OCI-LY1 (cell line): ENCODE results near the gene CSAD.

Source experiments
- H2AFZ ChIP-seq: fragments of 200-600 bp; sonication (generic), shearing (Covaris generic); 2 replicates; pipeline ENCODE4 v1.6.0; 2014; ENCODE audit warnings: antibody characterized with exemption, mild to moderate bottlenecking, low read length
- H3F3A ChIP-seq: fragments of 200-600 bp; sonication (generic), shearing (Covaris generic); 2 replicates; pipeline ENCODE4 v1.6.0; 2014; ENCODE audit warnings: mild to moderate bottlenecking, antibody characterized with exemption, low read length, moderate library complexity; ENCODE audit not compliant: insufficient read depth
- H3K27ac ChIP-seq: fragments of 200-600 bp; sonication (generic); 2 replicates; pipeline ENCODE4 v1.5.1; 2014; ENCODE audit warnings: low read length, mixed run types, mild to moderate bottlenecking, low read depth; ENCODE audit not compliant: poor library complexity, severe bottlenecking
- H3K27me3 ChIP-seq: fragments of 200-600 bp; sonication (generic); 2 replicates; pipeline ENCODE4 v1.6.0; 2014; ENCODE audit warnings: antibody characterized with exemption, mild to moderate bottlenecking, low read length, moderate library complexity; ENCODE audit not compliant: insufficient read depth
- H3K36me3 ChIP-seq: fragments of 200-600 bp; sonication (generic); 2 replicates; pipeline ENCODE4 v1.6.1; 2014; ENCODE audit warnings: mild to moderate bottlenecking, antibody characterized with exemption, low read length, moderate library complexity, mixed read lengths; ENCODE audit not compliant: insufficient read depth
- H3K4me1 ChIP-seq: fragments of 200-600 bp; sonication (generic); 2 replicates; pipeline ENCODE4 v1.5.1; 2014; ENCODE audit warnings: mild to moderate bottlenecking, low read length, moderate library complexity; ENCODE audit not compliant: insufficient read depth, severe bottlenecking
- H3K4me2 ChIP-seq: fragments of 200-600 bp; sonication (generic), shearing (Covaris generic); 2 replicates; pipeline ENCODE4 v1.6.1; 2014; ENCODE audit warnings: low read length
- H3K4me3 ChIP-seq: fragments of 200-600 bp; sonication (generic); 2 replicates; pipeline ENCODE4 v1.5.1; 2014; ENCODE audit warnings: low read length, low read depth, mild to moderate bottlenecking, mixed read lengths; ENCODE audit not compliant: poor library complexity, severe bottlenecking
- H3K79me2 ChIP-seq: fragments of 200-600 bp; shearing (Covaris generic); 2 replicates; pipeline ENCODE4 v1.6.1; 2016; ENCODE audit warnings: mixed run types, low read length, mixed read lengths; ENCODE audit not compliant: insufficient read depth
- H3K9ac ChIP-seq: fragments of 200-600 bp; sonication (generic), shearing (Covaris generic); 2 replicates; pipeline ENCODE4 v1.6.1; 2014; ENCODE audit warnings: mild to moderate bottlenecking, low read length, mixed read lengths
- H3K9me2 ChIP-seq: fragments of 200-600 bp; sonication (generic), shearing (Covaris generic); 2 replicates; pipeline ENCODE4 v1.6.1; 2014; ENCODE audit warnings: low read depth, mild to moderate bottlenecking, low read length, mixed read lengths
- H3K9me3 ChIP-seq: fragments of 200-600 bp; shearing (Covaris generic); 2 replicates; pipeline ENCODE4 v1.6.1; 2014; ENCODE audit warnings: low read length, mixed read lengths
- H4K20me1 ChIP-seq: fragments of 200-600 bp; sonication (generic), shearing (Covaris generic); 2 replicates; pipeline ENCODE4 v1.6.0; 2016; ENCODE audit warnings: mild to moderate bottlenecking, low read length; ENCODE audit not compliant: insufficient read depth
- EZH2 ChIP-seq: fragments of 200-600 bp; sonication (generic), shearing (Covaris generic); IDR thresholded peaks from 2 replicates; pipeline ENCODE4 v1.8.0; 2017; ENCODE audit warnings: borderline replicate concordance, mixed run types, mild to moderate bottlenecking, antibody characterized with exemption, low read length, moderate library complexity, mixed read lengths
- TF ChIP-seq, protein P1 (sequence below): fragments of 200-600 bp; sonication (generic), shearing (Covaris generic); IDR thresholded peaks from 2 replicates; pipeline ENCODE4 v1.5.1; 2017; ENCODE audit warnings: mild to moderate bottlenecking, antibody characterized with exemption, low read length, moderate library complexity, mixed read lengths

CSAD gene

DNA sequence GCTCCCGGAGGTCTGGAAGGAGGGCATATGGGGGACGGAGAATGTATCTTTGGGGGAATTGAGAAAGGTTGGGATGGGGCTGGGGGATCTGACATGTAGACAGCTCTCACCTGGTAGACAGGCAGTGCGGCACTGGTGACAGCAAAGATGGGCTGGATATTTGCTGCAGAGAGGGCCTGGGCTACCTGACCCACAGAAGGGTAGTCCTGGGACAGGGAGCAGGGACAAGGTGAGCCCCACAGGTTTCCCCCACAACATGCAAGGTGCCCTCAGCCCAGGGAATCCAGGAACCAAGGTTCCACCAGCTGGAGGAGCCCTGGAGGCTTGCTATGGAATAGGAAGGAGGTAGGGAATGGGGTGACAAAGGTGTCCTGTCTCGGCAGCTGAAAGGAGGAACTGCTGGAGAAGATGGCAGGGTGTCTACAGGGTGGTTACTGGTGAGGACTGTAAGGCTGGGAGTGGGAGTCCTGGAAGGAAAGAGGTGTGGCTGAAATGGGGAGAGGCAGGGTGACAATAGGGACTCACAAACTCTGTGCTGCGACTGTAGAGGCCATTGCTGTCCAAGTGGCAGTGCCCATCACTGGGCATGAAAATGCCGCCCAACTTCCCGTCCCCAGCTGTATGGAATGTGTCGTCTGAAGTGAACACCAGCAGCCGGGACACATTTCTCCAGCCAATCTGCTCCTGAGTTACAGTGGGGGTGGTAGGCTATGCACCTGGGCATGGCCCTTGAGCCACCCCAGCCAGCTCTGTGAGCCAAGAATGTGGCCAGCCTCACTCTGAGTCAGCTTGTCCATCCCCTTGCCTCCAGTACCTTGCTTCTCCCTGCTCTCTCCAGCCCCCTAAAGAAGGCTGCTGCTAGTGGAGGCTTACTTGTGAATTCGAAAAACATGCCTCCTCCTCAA, 15.0 kb upstream of the CSAD start:
- H2AFZ ChIP-seq: no peak overlapping the region
- peaks cover 50% of the 10 kb centered on the region for H3K4me1 ChIP-seq
- H4K20me1 ChIP-seq: no peaks in the 10 kb centered on the region
- H3F3A ChIP-seq: no peaks in the 10 kb centered on the region; the same call in 1 of the 2 replicates
- H3K9ac ChIP-seq: peak overlapping the region; percentile 75; the same call in 1 of the 2 replicates
- H3K27ac ChIP-seq: no peak overlapping the region
- H3K4me3 ChIP-seq: no peak overlapping the region
- TF ChIP-seq, protein P1, sequence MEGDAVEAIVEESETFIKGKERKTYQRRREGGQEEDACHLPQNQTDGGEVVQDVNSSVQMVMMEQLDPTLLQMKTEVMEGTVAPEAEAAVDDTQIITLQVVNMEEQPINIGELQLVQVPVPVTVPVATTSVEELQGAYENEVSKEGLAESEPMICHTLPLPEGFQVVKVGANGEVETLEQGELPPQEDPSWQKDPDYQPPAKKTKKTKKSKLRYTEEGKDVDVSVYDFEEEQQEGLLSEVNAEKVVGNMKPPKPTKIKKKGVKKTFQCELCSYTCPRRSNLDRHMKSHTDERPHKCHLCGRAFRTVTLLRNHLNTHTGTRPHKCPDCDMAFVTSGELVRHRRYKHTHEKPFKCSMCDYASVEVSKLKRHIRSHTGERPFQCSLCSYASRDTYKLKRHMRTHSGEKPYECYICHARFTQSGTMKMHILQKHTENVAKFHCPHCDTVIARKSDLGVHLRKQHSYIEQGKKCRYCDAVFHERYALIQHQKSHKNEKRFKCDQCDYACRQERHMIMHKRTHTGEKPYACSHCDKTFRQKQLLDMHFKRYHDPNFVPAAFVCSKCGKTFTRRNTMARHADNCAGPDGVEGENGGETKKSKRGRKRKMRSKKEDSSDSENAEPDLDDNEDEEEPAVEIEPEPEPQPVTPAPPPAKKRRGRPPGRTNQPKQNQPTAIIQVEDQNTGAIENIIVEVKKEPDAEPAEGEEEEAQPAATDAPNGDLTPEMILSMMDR: no peak
- no peak for TF ChIP-seq EZH2
- peaks cover 20% of the 10 kb centered on the region; the same call in 1 of the 2 replicates for H3K36me3 ChIP-seq
- no peaks in the 10 kb centered on the region for H3K9me3 ChIP-seq
- no peaks in the 10 kb centered on the region for H3K9me2 ChIP-seq
- no peaks in the 10 kb centered on the region for H3K27me3 ChIP-seq
- peak overlapping the region; percentile 82 for H3K4me2 ChIP-seq
- H3K79me2 ChIP-seq: no peaks in the 10 kb centered on the region

DNA sequence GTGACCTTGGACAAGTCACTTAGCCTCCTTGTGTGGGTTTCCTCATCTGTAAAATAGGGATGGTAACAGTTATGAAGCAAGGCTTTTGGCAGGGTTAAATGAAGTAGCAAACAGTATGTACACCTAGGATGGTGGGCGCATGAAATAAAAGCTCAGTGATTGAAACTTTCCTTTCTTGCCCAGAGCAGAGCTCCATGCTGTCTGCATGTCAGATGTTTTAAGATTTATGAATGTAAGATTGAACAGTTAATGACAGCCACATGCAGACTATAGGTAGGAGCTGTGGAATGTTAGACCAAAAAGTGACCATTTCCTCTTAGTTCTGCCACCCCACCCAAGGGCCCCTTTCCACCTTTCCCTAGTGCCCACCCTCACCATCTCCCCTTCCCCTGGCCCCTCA, 14.2 kb upstream of the CSAD start:
- Histone ChIP-seq H3F3A (no peaks in the 10 kb centered on the region; the same call in 1 of the 2 replicates), H3K9me3 (no peaks in the 10 kb centered on the region), H4K20me1 (no peaks in the 10 kb centered on the region), H3K27me3 (no peaks in the 10 kb centered on the region), H3K4me1 (peaks cover 42% of the 10 kb centered on the region), H3K9ac (no peak overlapping the region), H3K79me2 (no peaks in the 10 kb centered on the region), H3K9me2 (no peaks in the 10 kb centered on the region), H3K36me3 (peaks cover 20% of the 10 kb centered on the region; the same call in 1 of the 2 replicates), H3K27ac (no peak overlapping the region), H3K4me3 (no peak overlapping the region), H2AFZ (no peak overlapping the region), H3K4me2 (no peak overlapping the region)
- no peak for TF ChIP-seq EZH2
- TF ChIP-seq, protein P1: no peak

DNA sequence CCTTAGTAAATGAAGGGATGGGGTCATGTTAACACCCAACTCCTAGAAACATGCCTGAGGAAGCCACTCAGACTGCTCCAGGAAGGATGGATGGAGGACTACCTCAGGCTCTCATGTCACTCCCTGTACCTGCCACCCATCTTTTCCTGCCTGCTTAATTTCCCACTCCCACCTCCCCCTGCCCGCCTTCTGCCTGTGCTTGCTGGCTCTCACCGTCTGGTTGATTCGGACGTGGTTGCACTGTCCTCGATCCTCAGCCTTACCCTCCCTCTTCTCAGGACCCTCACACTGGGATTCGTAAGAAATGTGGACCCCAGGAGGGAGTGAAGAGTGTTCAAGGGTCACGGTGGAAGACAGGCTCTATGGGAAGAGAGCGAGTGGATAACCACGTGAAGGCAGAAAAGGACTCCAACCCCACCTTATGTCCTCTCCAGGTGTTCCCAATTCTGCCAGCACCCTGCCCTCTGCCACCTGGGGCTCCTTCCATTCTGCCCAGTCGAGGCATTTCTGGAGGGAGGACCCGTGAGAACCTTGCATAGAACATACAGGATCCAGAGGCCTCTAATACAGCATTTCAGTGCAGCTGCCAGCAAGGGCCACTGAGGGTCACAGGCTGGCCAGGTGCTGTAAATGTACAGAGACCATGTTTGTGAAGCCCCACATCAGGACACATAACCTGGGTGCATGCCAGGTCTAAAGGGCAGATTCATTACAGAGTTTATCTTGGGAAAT, 13.4 kb upstream of the CSAD start:
- peaks cover 20% of the 10 kb centered on the region; the same call in 1 of the 2 replicates for H3K36me3 ChIP-seq
- no peak overlapping the region for H3K4me2 ChIP-seq
- H3K27me3 ChIP-seq: no peaks in the 10 kb centered on the region
- H3K27ac ChIP-seq: no peak overlapping the region
- peaks cover 33% of the 10 kb centered on the region for H3K4me1 ChIP-seq
- no peak overlapping the region for H3K4me3 ChIP-seq
- H3K9me2 ChIP-seq: no peaks in the 10 kb centered on the region
- no peak overlapping the region for H2AFZ ChIP-seq
- no peaks in the 10 kb centered on the region for H4K20me1 ChIP-seq
- no peaks in the 10 kb centered on the region for H3K79me2 ChIP-seq
- no peak for TF ChIP-seq EZH2
- TF ChIP-seq, protein P1: no peak
- H3F3A ChIP-seq: no peaks in the 10 kb centered on the region; the same call in 1 of the 2 replicates
- H3K9me3 ChIP-seq: no peaks in the 10 kb centered on the region
- H3K9ac ChIP-seq: no peak overlapping the region
